Loucy (cell line): ENCODE results near the gene GEMIN4.
"Not testable (repeated sequence)": the region's sequence is repeated elsewhere in the genome, so short reads cannot be mapped to it uniquely, and the experiment has no call there.

Experiments used
- H2AFZ ChIP-seq: fragments of 200-600 bp; sonication (generic); 2 replicates; pipeline ENCODE4 v1.6.0; 2016; ENCODE audit warnings: antibody characterized with exemption, mild to moderate bottlenecking, low read length, moderate library complexity
- H3F3A ChIP-seq: fragments of 200-600 bp; 2 replicates; pipeline ENCODE4 v1.6.0; 2016; ENCODE audit warnings: antibody characterized with exemption, low read depth, mild to moderate bottlenecking
- H3K27me3 ChIP-seq: fragments of 200-600 bp; sonication (generic); 2 replicates; pipeline ENCODE4 v1.6.1; 2014; ENCODE audit warnings: low read length, mild to moderate bottlenecking; ENCODE audit not compliant: insufficient read depth, poor library complexity, severe bottlenecking
- H3K36me3 ChIP-seq: fragments of 200-600 bp; sonication (generic); 2 replicates; pipeline ENCODE4 v1.6.1; 2016; ENCODE audit warnings: low read length; ENCODE audit not compliant: insufficient read depth
- H3K4me1 ChIP-seq: fragments of 200-600 bp; sonication (generic); 2 replicates; pipeline ENCODE4 v1.5.1; 2014; ENCODE audit warnings: low read length, mild to moderate bottlenecking; ENCODE audit not compliant: insufficient read depth, poor library complexity, severe bottlenecking
- H3K4me2 ChIP-seq: fragments of 200-600 bp; sonication (generic); 2 replicates; pipeline ENCODE4 v1.6.0; 2014; ENCODE audit warnings: antibody characterized with exemption, low read length, low read depth, mild to moderate bottlenecking; ENCODE audit not compliant: poor library complexity, severe bottlenecking
- H3K4me3 ChIP-seq: fragments of 200-600 bp; sonication (generic); 2 replicates; pipeline ENCODE4 v1.5.1; 2014; ENCODE audit warnings: low read length, mild to moderate bottlenecking, mixed read lengths; ENCODE audit not compliant: poor library complexity, severe bottlenecking
- H3K79me2 ChIP-seq: fragments of 200-600 bp; sonication (generic); 2 replicates; pipeline ENCODE4 v1.6.1; 2014; ENCODE audit warnings: low read length; ENCODE audit not compliant: insufficient read depth
- H3K9ac ChIP-seq: fragments of 200-600 bp; sonication (generic); 2 replicates; pipeline ENCODE4 v1.6.0; 2014; ENCODE audit warnings: mild to moderate bottlenecking, low read depth, low read length, moderate library complexity; ENCODE audit not compliant: poor library complexity, severe bottlenecking
- H3K9me2 ChIP-seq: fragments of 200-600 bp; sonication (generic); replicated peaks from 2 replicates; pipeline ENCODE4 v1.6.1; 2016; ENCODE audit warnings: low read depth, low read length, mixed read lengths
- H3K9me3 ChIP-seq: fragments of 200-600 bp; sonication (generic); 2 replicates; pipeline ENCODE4 v1.6.1; 2014; ENCODE audit warnings: mild to moderate bottlenecking, antibody characterized with exemption, low read length, low read depth; ENCODE audit not compliant: insufficient read depth
- H4K20me1 ChIP-seq: fragments of 200-600 bp; sonication (generic); 2 replicates; pipeline ENCODE4 v1.6.0; 2014; ENCODE audit warnings: antibody characterized with exemption, low read length, mild to moderate bottlenecking; ENCODE audit not compliant: insufficient read depth, poor library complexity, severe bottlenecking
- EZH2phosphoT487 ChIP-seq: fragments of 200-600 bp; IDR thresholded peaks from 2 replicates; pipeline ENCODE4 v1.6.1; 2018; ENCODE audit warnings: antibody characterized with exemption, mild to moderate bottlenecking, moderate library complexity, borderline replicate concordance
- TF ChIP-seq, protein P1 (sequence below): fragments of 200-600 bp; sonication (generic); conservative IDR thresholded peaks from 2 replicates; pipeline ENCODE4 v1.5.1; 2014; ENCODE audit warnings: mild to moderate bottlenecking, antibody characterized with exemption, low read length

Gene GEMIN4

DNA sequence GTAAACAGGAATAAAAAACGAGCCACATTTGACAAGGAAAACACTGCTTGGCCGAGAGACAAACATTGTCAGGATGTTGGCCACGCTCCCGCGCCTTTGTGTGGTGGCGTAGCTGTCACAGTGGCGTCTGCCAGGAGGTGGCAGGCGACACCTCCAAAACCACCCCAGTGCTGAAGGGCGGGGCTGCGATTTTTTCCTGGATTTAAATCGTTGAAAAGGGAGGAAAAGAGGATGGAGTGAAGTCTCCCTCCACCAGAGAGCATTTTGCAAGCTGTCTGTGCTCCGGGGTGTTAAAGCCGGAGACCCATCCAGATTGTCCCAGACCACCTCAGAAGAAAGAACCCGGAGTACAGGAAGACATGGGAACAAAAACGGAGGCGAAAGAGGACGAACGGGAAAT lies 42.8 kb upstream of the GEMIN4 start:
- TF ChIP-seq, protein P1, sequence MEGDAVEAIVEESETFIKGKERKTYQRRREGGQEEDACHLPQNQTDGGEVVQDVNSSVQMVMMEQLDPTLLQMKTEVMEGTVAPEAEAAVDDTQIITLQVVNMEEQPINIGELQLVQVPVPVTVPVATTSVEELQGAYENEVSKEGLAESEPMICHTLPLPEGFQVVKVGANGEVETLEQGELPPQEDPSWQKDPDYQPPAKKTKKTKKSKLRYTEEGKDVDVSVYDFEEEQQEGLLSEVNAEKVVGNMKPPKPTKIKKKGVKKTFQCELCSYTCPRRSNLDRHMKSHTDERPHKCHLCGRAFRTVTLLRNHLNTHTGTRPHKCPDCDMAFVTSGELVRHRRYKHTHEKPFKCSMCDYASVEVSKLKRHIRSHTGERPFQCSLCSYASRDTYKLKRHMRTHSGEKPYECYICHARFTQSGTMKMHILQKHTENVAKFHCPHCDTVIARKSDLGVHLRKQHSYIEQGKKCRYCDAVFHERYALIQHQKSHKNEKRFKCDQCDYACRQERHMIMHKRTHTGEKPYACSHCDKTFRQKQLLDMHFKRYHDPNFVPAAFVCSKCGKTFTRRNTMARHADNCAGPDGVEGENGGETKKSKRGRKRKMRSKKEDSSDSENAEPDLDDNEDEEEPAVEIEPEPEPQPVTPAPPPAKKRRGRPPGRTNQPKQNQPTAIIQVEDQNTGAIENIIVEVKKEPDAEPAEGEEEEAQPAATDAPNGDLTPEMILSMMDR: no peak
- TF ChIP-seq EZH2phosphoT487: no peak

DNA sequence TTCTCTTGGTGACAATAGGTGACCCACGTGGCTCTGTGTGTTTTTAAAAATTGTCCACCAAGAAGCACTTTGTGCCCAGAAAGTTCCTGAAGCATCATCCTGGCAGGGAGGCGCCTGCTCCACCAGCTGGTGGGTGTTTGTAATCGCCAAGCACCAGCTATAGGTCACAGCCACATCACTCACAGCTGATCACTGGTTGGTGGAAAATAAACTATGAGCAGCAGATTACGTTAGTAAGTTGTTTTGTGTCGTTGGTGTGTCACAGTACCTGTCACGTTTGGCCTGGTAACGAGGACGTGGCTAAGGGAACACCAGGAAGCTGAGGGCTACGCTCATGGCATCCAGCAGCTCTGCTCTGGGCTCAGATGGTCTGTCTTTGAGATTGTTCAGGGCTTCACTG lies 40.2 kb upstream of the GEMIN4 start:
- H3F3A ChIP-seq: no peaks in the 10 kb centered on the region
- TF ChIP-seq EZH2phosphoT487: no peak
- TF ChIP-seq, protein P1: no peak; the same call in 1 of the 2 replicates
- H3K9me2 ChIP-seq: no peaks in the 10 kb centered on the region
- no peaks in the 10 kb centered on the region for H4K20me1 ChIP-seq
- no peaks in the 10 kb centered on the region for H3K27me3 ChIP-seq
- H3K79me2 ChIP-seq: no peaks in the 10 kb centered on the region
- no peak overlapping the region for H2AFZ ChIP-seq
- H3K4me2 ChIP-seq: no peak overlapping the region
- H3K4me1 ChIP-seq: no peaks in the 10 kb centered on the region
- no peaks in the 10 kb centered on the region for H3K9me3 ChIP-seq
- H3K9ac ChIP-seq: no peak overlapping the region
- peaks cover 16% of the 10 kb centered on the region; the same call in 1 of the 2 replicates for H3K36me3 ChIP-seq
- no peak overlapping the region for H3K4me3 ChIP-seq

More for the DNA sequence above, 42.8 kb upstream of the GEMIN4 start:
- peaks cover 5% of the 10 kb centered on the region; the same call in 1 of the 2 replicates for H3K36me3 ChIP-seq
- H3K9me2 ChIP-seq: no peaks in the 10 kb centered on the region
- H4K20me1 ChIP-seq: no peaks in the 10 kb centered on the region
- no peaks in the 10 kb centered on the region for H3K79me2 ChIP-seq
- no peaks in the 10 kb centered on the region for H3K4me1 ChIP-seq
- no peaks in the 10 kb centered on the region; the same call in 1 of the 2 replicates for H3K9me3 ChIP-seq
- H3K4me2 ChIP-seq: no peak overlapping the region
- H3K9ac ChIP-seq: no peak overlapping the region
- no peak overlapping the region for H3K4me3 ChIP-seq
- no peak overlapping the region for H2AFZ ChIP-seq
- H3F3A ChIP-seq: no peaks in the 10 kb centered on the region
- no peaks in the 10 kb centered on the region for H3K27me3 ChIP-seq

DNA sequence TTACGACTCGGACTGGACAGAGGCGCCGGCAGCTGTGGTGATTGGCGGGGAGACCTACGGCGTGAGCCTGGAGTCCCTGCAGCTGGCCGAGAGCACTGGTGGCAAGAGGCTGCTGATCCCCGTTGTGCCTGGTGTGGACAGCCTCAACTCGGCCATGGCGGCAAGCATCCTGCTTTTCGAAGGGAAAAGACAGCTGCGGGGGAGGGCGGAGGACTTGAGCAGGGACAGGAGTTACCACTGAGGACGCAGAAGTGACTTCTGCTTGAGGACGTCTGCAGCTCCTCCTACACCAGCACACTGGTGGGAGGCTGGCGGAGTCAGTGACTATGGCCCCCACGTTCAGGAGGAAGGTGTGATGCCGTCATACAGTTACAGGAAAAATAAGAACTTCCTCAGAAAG lies 39.8 kb upstream of the GEMIN4 start:
- no peaks in the 10 kb centered on the region for H3K9me3 ChIP-seq
- no peak overlapping the region for H2AFZ ChIP-seq
- no peaks in the 10 kb centered on the region for H3K4me1 ChIP-seq
- H3K4me2 ChIP-seq: no peak overlapping the region
- no peak overlapping the region for H3K9ac ChIP-seq
- H3K4me3 ChIP-seq: no peak overlapping the region
- H3K9me2 ChIP-seq: no peaks in the 10 kb centered on the region
- H3K27me3 ChIP-seq: no peaks in the 10 kb centered on the region
- H3K36me3 ChIP-seq: peaks cover 16% of the 10 kb centered on the region; the same call in 1 of the 2 replicates
- no peaks in the 10 kb centered on the region for H4K20me1 ChIP-seq
- TF ChIP-seq, protein P1: no peak
- no peak for TF ChIP-seq EZH2phosphoT487
- H3F3A ChIP-seq: no peaks in the 10 kb centered on the region
- H3K79me2 ChIP-seq: no peaks in the 10 kb centered on the region

DNA sequence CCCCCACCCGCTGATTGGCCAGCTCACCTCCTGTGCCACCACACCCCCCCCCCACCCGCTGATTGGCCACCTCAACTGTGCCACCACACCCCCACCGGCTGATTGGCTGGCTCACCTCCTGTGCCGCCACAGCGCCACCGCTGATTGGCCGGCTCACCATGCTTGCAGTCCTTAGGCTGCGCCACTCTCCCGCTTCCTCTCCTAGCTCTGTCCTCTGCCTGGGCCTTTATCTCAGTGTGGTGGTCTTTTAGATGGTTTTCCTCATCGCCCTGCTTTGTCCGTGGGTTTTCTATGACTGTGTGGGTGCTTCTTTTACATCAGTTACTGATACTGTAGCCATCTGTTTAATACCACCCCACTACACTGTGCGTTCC lies 38.8 kb upstream of the GEMIN4 start:
- H3F3A ChIP-seq, H3K9me3 ChIP-seq, H3K4me1 ChIP-seq, H4K20me1 ChIP-seq, H3K79me2 ChIP-seq, H3K9ac ChIP-seq, H3K27me3 ChIP-seq, H3K4me3 ChIP-seq, H3K9me2 ChIP-seq, H3K4me2 ChIP-seq, H2AFZ ChIP-seq: not testable (repeated sequence)
- peaks cover 16% of the 10 kb centered on the region; the same call in 1 of the 2 replicates for H3K36me3 ChIP-seq

DNA sequence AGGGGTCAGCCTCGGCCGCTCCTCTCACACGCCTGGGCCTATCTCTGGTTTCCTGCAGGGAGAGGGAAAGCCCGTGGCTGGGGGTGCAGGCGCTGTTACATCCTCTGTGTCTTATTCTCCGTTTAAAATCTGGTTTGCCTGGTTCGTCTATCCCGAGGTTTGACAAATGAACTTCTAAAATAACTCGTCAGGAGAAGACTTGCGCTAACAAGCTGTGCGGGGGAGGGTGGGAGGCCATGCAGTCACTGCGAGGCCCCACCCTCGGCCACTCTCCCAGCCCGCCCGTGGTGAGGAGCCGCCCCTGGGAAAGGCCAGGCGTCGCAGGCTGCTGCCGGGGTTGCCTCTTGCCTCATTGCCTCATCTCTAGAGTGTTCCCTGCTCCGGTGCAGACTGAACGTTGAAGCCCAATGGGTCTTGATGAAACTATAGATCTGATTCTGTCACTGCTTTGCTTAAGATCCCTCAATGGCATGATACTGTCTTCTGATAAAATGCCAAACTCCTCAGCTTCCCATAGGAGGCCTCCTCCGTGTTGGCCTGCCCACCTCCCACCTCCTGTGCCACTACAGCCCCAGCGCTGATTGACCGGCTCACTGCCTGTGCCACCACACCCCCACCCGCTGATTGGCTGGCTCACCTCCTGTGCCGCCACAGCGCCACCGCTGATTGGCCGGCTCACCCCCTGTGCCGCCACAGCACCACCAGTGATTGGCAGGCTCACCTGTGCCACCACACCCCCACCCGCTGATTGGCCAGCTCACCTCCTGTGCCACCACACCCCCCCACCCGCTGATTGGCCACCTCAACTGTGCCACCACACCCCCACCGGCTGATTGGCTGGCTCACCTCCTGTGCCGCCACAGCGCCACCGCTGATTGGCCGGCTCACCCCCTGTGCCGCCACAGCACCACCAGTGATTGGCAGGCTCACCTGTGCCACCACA lies 38.1 kb upstream of the GEMIN4 start:
- not testable (repeated sequence) for H3K9me2 ChIP-seq, H3F3A ChIP-seq, H4K20me1 ChIP-seq, H3K9me3 ChIP-seq, H3K4me1 ChIP-seq, H2AFZ ChIP-seq, H3K79me2 ChIP-seq, H3K9ac ChIP-seq, H3K4me2 ChIP-seq, H3K4me3 ChIP-seq, H3K27me3 ChIP-seq
- H3K36me3 ChIP-seq: peaks cover 16% of the 10 kb centered on the region; the same call in 1 of the 2 replicates
